GM15510 (cell line): ENCODE data around the gene OR2M3.

Experiments
- POLR2A ChIP-seq: IDR thresholded peaks from 3 replicates; pipeline ENCODE4 v1.6.1; 2011; ENCODE audit warnings: borderline replicate concordance; ENCODE audit not compliant: insufficient read length; ENCODE audit errors: extremely low read depth

Gene OR2M3

DNA sequence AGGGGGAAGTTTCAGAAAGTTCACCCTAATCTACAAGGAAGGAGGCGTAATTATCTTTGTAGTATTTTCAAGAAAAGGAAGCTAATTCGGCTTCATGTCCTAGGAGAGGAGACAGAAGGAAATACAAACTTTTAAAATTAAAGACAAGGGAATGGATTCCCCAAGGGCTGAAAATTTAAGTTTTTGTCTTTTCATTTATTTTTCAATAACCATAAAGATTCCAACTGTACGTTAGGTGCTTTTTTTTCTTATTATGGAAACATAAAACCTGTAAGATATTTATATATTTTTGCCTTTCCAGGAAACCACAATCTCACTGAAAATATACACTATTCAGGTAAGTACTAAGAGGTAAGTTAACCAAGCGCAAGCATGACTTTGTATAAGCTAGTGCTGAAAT lies at the start of gene OR2M3:
OR2M3 (plus strand) TSS at position 301 of the 400 bp plus-strand sequence. CDS start 5,803 bp downstream, outside the sequence.
- no peak for TF ChIP-seq POLR2A

DNA sequence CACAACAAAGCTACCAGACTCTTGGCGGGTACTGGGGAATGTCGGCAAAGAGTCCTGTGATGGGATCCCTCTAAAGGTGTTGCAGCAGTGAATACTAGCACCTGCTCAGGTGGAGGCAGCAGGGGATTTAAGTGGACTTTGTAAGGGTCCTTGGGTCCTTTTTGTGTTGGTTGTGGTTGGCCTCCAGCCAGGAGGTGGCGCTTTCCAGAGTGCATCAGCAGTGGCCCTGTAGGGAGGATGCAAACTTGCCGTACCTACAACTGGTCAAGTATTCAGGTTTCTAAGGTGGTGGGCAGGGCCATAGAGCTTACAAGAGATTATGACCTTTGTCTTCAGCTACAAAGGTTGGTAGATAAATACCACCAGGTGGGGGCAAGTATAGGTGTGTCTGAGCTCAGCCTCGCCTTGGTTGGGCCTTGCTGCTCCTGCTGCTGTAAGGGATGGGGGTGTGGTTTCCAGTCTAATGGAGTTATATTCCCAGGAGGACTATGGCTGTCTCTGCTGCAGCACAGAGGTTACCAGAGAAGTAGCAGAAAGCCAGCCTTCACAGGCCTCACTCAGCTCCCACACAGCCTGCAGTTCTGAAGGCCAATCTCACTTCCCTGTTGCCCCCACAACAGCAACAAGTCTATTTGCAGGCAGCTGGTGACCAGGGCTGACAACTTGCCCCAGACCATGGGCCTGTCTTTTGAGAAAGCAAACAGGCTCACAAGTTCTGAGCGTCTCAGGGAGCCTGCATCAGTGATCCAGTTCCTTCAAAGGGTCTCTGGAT lies 44.8 kb upstream of the OR2M3 start:
- TF ChIP-seq POLR2A, result no peak

- TF ChIP-seq POLR2A, result no peak
Measured at GRCh38 chr1:248155927-248156326, 41.1 kb upstream of the OR2M3 start.

DNA sequence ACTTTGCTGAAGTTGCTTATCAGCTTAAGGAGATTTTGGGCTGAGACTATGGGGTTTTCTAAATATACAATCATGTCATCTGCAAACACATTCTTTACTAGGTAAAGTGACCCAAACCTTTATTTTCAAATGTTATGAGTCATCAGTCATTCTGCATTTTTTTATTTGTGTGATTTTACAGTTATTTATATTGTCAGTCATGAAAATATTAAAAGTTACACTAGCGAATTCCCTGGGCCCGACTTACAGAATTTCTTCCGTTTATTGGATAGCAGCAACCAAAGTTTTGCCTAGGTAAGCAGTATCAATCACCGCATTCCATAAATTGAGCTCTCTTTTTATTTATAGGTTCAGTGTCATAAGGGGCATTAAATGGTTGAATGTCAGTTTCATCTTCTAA lies 38.3 kb upstream of the OR2M3 start:
- TF ChIP-seq POLR2A, result no peak

- TF ChIP-seq POLR2A, result no peak
Measured at GRCh38 chr1:248164031-248164430, 33.0 kb upstream of the OR2M3 start.

- TF ChIP-seq POLR2A, result no peak
Measured at GRCh38 chr1:248165186-248165585, 31.9 kb upstream of the OR2M3 start.

DNA sequence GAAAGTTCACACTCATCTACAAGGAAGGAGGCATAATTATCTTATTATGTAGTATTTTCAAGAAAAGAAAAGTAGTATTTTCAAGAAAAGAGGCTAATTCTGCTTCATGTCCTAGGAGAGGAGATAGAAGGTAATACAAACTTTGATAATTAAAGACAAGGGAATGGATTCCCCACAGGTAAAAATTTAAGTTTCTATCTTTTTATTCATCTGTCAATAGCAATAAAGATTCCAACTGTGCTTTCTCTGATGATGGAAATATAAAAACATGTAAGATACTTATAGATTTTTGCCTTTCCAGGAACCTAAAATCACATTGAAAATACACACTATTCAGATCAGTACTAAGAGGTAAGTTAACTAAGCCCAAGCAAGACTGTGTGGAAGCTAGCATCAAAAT lies 22.5 kb upstream of the OR2M3 start, which contains the start of gene OR2M2:
OR2M2 (plus strand) TSS at position 301 of the 400 bp plus-strand sequence. CDS start 5,165 bp downstream, outside the sequence.
- TF ChIP-seq POLR2A, result no peak

- TF ChIP-seq POLR2A, result no peak
Measured at GRCh38 chr1:248183996-248184395, 13.1 kb upstream of the OR2M3 start.

DNA sequence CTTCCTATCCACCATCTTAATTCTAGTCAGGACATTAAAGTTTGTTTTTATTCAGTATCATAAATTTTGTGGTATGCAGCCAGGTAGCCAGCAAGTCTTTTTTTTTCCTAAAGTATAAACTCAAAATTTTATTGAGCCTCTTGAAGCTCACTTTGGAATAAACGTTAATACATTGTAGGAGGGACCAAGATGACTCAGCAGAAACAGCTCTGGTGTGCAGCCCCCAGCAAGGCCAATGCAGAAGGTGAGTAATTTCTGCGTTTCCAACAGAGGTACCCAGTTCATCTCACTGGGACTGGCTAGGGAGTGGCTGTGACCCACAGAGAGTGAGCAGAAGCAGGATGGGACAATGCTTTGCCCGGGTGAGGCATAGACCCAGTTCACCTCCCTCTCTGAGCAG lies 9.7 kb upstream of the OR2M3 start:
- no peak for TF ChIP-seq POLR2A

DNA sequence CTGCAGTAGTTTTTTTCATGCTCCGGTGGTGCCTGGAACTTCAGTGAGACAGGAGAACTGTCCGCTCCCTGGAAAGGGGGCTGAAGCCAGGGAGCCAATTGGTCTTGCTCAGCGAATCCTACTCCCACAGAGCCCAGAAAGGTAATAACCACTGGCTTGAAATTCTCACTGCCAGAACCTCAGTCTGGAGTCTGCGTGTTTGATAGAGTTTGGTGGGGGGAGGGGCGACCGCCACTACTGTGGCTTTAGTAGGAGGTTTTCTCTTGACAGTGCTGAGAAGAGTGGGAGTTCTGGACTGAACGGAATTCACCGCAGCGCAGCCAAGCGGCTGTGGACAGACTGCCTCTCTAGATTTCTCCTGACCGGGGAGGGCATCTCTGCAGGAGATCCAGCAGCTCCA lies 8.0 kb upstream of the OR2M3 start:
- no peak for TF ChIP-seq POLR2A

DNA sequence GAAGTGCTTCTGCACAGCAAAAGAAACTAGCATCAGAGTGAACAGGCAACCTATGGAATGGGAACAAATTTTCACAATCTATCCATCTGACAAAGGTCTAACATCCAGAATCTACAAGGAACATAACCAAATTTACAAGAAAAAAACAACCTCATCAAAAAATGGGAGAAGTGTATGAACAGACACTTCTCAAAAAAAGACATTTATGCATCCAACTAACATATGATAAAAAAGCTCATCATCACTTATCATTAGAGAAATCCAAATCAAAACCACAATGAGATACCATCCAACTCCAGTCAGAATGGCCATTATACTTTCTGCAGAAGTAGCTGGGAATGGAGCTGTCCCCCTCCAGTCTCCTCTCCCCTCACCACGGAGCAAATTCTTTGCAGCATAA lies 2.9 kb upstream of the OR2M3 start:
- no peak for TF ChIP-seq POLR2A

DNA sequence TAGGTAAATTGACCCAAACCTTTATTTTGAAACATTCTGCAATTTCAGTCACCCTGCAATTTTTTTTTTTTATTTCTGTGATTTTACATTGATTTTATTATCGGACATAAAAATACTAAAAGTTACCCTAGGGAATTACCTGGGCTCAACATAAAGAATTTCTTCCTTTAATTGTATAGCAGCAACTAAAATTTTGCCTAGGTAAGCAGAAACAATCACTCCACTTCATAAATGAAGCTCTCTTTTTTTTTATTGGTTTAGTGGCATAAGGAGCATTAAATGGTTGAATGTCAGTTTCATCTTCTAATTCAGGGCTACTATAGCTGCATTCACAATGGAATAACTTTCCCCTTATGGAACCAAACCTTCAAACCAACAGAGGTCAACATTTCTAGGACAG lies 18.8 kb downstream of the OR2M3 start:
- no peak for TF ChIP-seq POLR2A

GRCh38 chr1:248225537-248225936 lies 28.5 kb downstream of the OR2M3 start:
- no peak for TF ChIP-seq POLR2A

DNA sequence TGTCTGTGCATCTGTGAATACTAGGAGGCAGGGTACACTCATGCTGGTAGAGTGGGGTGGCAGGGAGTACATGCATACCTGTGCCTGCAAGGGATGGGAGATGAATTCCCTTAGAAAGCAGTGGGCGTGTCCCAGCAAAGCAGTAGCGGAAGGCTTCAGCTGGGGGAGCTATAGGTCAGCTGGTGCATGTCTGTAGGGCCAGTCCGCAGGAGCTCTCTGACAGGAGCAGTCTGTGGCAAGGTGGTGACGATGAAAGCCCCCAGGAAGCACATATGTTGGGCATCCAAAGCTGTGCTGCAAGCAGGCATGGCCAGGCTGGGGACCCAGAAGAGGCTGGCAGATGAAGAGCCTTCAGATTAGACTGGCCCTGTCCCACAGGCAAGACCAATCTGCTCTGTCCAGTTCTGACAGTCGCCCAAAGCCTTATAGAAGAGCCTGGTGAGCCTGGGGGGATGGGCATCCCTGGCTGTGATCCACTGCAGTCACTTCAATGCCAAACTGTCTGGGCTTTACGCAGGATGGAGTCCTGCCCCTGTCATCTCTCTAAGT lies 32.4 kb downstream of the OR2M3 start:
- TF ChIP-seq POLR2A, result no peak

DNA sequence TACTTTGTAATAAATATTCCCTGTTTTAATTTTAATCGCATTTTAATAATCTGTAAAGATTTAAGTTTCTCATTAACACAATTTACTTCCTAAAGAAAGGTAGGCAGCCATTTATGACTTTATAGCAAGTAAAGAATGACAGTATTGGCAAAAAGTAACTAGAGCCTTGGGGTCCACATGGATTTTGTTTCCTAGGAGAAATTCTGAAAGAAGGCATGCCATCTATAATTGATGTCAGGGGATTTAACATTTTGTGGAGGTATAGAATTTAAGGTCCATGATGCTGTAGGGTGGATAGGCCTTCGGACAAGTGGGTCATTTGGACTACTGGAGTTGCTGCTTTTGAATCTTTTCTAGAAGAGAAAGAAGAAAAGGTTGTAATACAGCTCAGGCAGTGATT lies 34.1 kb downstream of the OR2M3 start, which contains the start of gene OR2M4:
OR2M4 (plus strand) TSS at position 301 of the 400 bp plus-strand sequence. CDS start 7,512 bp downstream, outside the sequence.
- TF ChIP-seq POLR2A, result no peak

GRCh38 chr1:248239478-248239877 lies 42.4 kb downstream of the OR2M3 start:
- TF ChIP-seq POLR2A, result no peak

- no peak for TF ChIP-seq POLR2A
Measured at GRCh38 chr1:248243204-248243603, 46.1 kb downstream of the OR2M3 start.
